OCI-LY1 (cell line): ENCODE measurements around the gene LRFN2.

Experiments
- H2AFZ ChIP-seq: fragments of 200-600 bp; sonication (generic), shearing (Covaris generic); 2 replicates; pipeline ENCODE4 v1.6.0; 2014; ENCODE audit warnings: antibody characterized with exemption, mild to moderate bottlenecking, low read length
- H3F3A ChIP-seq: fragments of 200-600 bp; sonication (generic), shearing (Covaris generic); 2 replicates; pipeline ENCODE4 v1.6.0; 2014; ENCODE audit warnings: mild to moderate bottlenecking, antibody characterized with exemption, low read length, moderate library complexity; ENCODE audit not compliant: insufficient read depth
- H3K27ac ChIP-seq: fragments of 200-600 bp; sonication (generic); 2 replicates; pipeline ENCODE4 v1.5.1; 2014; ENCODE audit warnings: low read length, mixed run types, mild to moderate bottlenecking, low read depth; ENCODE audit not compliant: poor library complexity, severe bottlenecking
- H3K27me3 ChIP-seq: fragments of 200-600 bp; sonication (generic); 2 replicates; pipeline ENCODE4 v1.6.0; 2014; ENCODE audit warnings: antibody characterized with exemption, mild to moderate bottlenecking, low read length, moderate library complexity; ENCODE audit not compliant: insufficient read depth
- H3K36me3 ChIP-seq: fragments of 200-600 bp; sonication (generic); 2 replicates; pipeline ENCODE4 v1.6.1; 2014; ENCODE audit warnings: mild to moderate bottlenecking, antibody characterized with exemption, low read length, moderate library complexity, mixed read lengths; ENCODE audit not compliant: insufficient read depth
- H3K4me1 ChIP-seq: fragments of 200-600 bp; sonication (generic); 2 replicates; pipeline ENCODE4 v1.5.1; 2014; ENCODE audit warnings: mild to moderate bottlenecking, low read length, moderate library complexity; ENCODE audit not compliant: insufficient read depth, severe bottlenecking
- H3K4me2 ChIP-seq: fragments of 200-600 bp; sonication (generic), shearing (Covaris generic); 2 replicates; pipeline ENCODE4 v1.6.1; 2014; ENCODE audit warnings: low read length
- H3K4me3 ChIP-seq: fragments of 200-600 bp; sonication (generic); 2 replicates; pipeline ENCODE4 v1.5.1; 2014; ENCODE audit warnings: low read length, low read depth, mild to moderate bottlenecking, mixed read lengths; ENCODE audit not compliant: poor library complexity, severe bottlenecking
- H3K79me2 ChIP-seq: fragments of 200-600 bp; shearing (Covaris generic); 2 replicates; pipeline ENCODE4 v1.6.1; 2016; ENCODE audit warnings: mixed run types, low read length, mixed read lengths; ENCODE audit not compliant: insufficient read depth
- H3K9ac ChIP-seq: fragments of 200-600 bp; sonication (generic), shearing (Covaris generic); 2 replicates; pipeline ENCODE4 v1.6.1; 2014; ENCODE audit warnings: mild to moderate bottlenecking, low read length, mixed read lengths
- H3K9me2 ChIP-seq: fragments of 200-600 bp; sonication (generic), shearing (Covaris generic); 2 replicates; pipeline ENCODE4 v1.6.1; 2014; ENCODE audit warnings: low read depth, mild to moderate bottlenecking, low read length, mixed read lengths
- H3K9me3 ChIP-seq: fragments of 200-600 bp; shearing (Covaris generic); 2 replicates; pipeline ENCODE4 v1.6.1; 2014; ENCODE audit warnings: low read length, mixed read lengths
- H4K20me1 ChIP-seq: fragments of 200-600 bp; sonication (generic), shearing (Covaris generic); 2 replicates; pipeline ENCODE4 v1.6.0; 2016; ENCODE audit warnings: mild to moderate bottlenecking, low read length; ENCODE audit not compliant: insufficient read depth
- EZH2 ChIP-seq: fragments of 200-600 bp; sonication (generic), shearing (Covaris generic); IDR thresholded peaks from 2 replicates; pipeline ENCODE4 v1.8.0; 2017; ENCODE audit warnings: borderline replicate concordance, mixed run types, mild to moderate bottlenecking, antibody characterized with exemption, low read length, moderate library complexity, mixed read lengths
- TF ChIP-seq, protein P1 (sequence below): fragments of 200-600 bp; sonication (generic), shearing (Covaris generic); IDR thresholded peaks from 2 replicates; pipeline ENCODE4 v1.5.1; 2017; ENCODE audit warnings: mild to moderate bottlenecking, antibody characterized with exemption, low read length, moderate library complexity, mixed read lengths

The LRFN2 gene

GRCh38 chr6:40585651-40586269 is 1.4 kb downstream of the LRFN2 start:
- no peak overlapping the region for H2AFZ ChIP-seq
- H3K27ac ChIP-seq, result no peak overlapping the region
- H4K20me1 ChIP-seq, result no peaks in the 10 kb centered on the region
- H3K9me3 ChIP-seq, result no peaks in the 10 kb centered on the region
- no peaks in the 10 kb centered on the region for H3K36me3 ChIP-seq
- H3K9me2 ChIP-seq, result no peaks in the 10 kb centered on the region
- TF ChIP-seq, protein P1, sequence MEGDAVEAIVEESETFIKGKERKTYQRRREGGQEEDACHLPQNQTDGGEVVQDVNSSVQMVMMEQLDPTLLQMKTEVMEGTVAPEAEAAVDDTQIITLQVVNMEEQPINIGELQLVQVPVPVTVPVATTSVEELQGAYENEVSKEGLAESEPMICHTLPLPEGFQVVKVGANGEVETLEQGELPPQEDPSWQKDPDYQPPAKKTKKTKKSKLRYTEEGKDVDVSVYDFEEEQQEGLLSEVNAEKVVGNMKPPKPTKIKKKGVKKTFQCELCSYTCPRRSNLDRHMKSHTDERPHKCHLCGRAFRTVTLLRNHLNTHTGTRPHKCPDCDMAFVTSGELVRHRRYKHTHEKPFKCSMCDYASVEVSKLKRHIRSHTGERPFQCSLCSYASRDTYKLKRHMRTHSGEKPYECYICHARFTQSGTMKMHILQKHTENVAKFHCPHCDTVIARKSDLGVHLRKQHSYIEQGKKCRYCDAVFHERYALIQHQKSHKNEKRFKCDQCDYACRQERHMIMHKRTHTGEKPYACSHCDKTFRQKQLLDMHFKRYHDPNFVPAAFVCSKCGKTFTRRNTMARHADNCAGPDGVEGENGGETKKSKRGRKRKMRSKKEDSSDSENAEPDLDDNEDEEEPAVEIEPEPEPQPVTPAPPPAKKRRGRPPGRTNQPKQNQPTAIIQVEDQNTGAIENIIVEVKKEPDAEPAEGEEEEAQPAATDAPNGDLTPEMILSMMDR, result no peak
- no peak for TF ChIP-seq EZH2
- H3K79me2 ChIP-seq, result no peaks in the 10 kb centered on the region
- no peak overlapping the region for H3K9ac ChIP-seq
- H3K4me2 ChIP-seq, result no peak overlapping the region
- no peaks in the 10 kb centered on the region for H3K4me1 ChIP-seq
- H3F3A ChIP-seq, result no peaks in the 10 kb centered on the region
- H3K4me3 ChIP-seq, result no peak overlapping the region
- 0 out of 2 replicates have a peak, but pooled peaks cover 4% of the 10 kb centered on the region for H3K27me3 ChIP-seq

GRCh38 chr6:40585223-40585622 is 1.9 kb downstream of the LRFN2 start:
- no peak overlapping the region for H2AFZ ChIP-seq
- H3K4me3 ChIP-seq, result no peak overlapping the region
- no peaks in the 10 kb centered on the region for H3K4me1 ChIP-seq
- no peak overlapping the region for H3K4me2 ChIP-seq
- H3K27ac ChIP-seq, result no peak overlapping the region
- no peak for TF ChIP-seq EZH2
- TF ChIP-seq, protein P1, result no peak
- H3K36me3 ChIP-seq, result no peaks in the 10 kb centered on the region
- no peaks in the 10 kb centered on the region for H3K9me2 ChIP-seq
- H3K79me2 ChIP-seq, result no peaks in the 10 kb centered on the region
- H3F3A ChIP-seq, result no peaks in the 10 kb centered on the region
- 0 out of 2 replicates have a peak, but pooled peaks cover 4% of the 10 kb centered on the region for H3K27me3 ChIP-seq
- no peak overlapping the region for H3K9ac ChIP-seq
- H4K20me1 ChIP-seq, result no peaks in the 10 kb centered on the region
- H3K9me3 ChIP-seq, result no peaks in the 10 kb centered on the region

DNA sequence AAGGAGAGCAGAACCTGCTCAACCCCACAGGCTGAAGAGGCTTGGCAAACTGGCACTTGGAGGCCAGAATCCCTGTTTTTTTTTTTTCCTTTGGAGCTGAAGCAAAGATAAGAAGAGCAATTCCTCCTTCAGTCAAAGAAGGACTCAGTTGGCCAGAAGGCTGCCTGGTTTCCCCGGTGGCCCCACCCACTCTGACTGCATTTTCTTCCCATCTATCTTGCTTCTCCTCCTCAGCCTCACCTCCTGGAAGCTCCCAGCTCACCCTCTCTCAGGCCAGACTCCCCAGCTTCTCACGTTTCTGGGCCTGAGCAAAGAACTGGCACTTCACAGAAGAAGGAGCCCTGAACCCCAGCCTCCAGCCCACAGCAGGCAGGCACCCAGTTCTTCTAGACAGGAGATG is 2.4 kb downstream of the LRFN2 start:
- Histone ChIP-seq H3K79me2 (no peaks in the 10 kb centered on the region), H3K9ac (no peak overlapping the region), H3K27me3 (0 out of 2 replicates have a peak, but pooled peaks cover 3% of the 10 kb centered on the region), H4K20me1 (no peaks in the 10 kb centered on the region), H3K4me1 (no peaks in the 10 kb centered on the region), H3K9me2 (no peaks in the 10 kb centered on the region), H3K4me2 (no peak overlapping the region), H3F3A (no peaks in the 10 kb centered on the region), H2AFZ (no peak overlapping the region), H3K4me3 (no peak overlapping the region), H3K9me3 (no peaks in the 10 kb centered on the region), H3K36me3 (no peaks in the 10 kb centered on the region), H3K27ac (no peak overlapping the region)
- TF ChIP-seq, protein P1, result no peak
- no peak for TF ChIP-seq EZH2
